Right lung (tissue), 5 donors: Measurements from ENCODE around the gene CHN1. TPM values are rescaled to one million over a fixed set of nuclear protein-coding genes. Genes with fewer than 3 reads are reported as not detected.

ENCODE experiments used
- DNase-seq, 2 donors: peaks; one replicate each; pipeline ENCODE4 v3.0.0-alpha.2; 2013
- polyA plus RNA-seq, 5 donors: library from polyadenylated mRNA; unstranded; fragments of 120-200 nt; gene quantifications; one replicate each; pipeline versions ENCODE4 v1.2.1 to v1.2.3, GENCODE V29; 2013; ENCODE audit warnings: inconsistent platforms in 1 of 5, low replicate concordance in 1 of 5; ENCODE audit not compliant: insufficient read length in 5 of 5, insufficient read depth in 1 of 5

Gene CHN1
- polyA plus RNA-seq, 5 donors = 85.6 to 155 (median 112) TPM

- no peak for DNase-seq
Observed at GRCh38 chr2:175015340-175015739, 10.2 kb upstream of the CHN1 start.

GRCh38 chr2:175012516-175012915 lies 7.3 kb upstream of the CHN1 start:
- DNase-seq = no peak

- DNase-seq = no peak
Observed at GRCh38 chr2:175011505-175011904, 6.3 kb upstream of the CHN1 start.

GRCh38 chr2:175010848-175011254 lies 5.7 kb upstream of the CHN1 start:
- peak; percentile 37 to 42 for DNase-seq

GRCh38 chr2:175009917-175010621 lies 4.9 kb upstream of the CHN1 start:
- DNase-seq = no peak

- no peak for DNase-seq
Observed at GRCh38 chr2:175008801-175009495, 3.8 kb upstream of the CHN1 start.

- no peak for DNase-seq
Observed at GRCh38 chr2:175008009-175008408, 2.8 kb upstream of the CHN1 start.

- DNase-seq = no peak
Observed at GRCh38 chr2:175007510-175007909, 2.3 kb upstream of the CHN1 start.

- DNase-seq = no peak
Observed at GRCh38 chr2:175006281-175006680, 1.1 kb upstream of the CHN1 start.

GRCh38 chr2:175005733-175006264 lies 618 bp upstream of the CHN1 start:
- DNase-seq = no peak

GRCh38 chr2:175004730-175004979 lies 526 bp downstream of the CHN1 start:
- DNase-seq = no peak

GRCh38 chr2:175003875-175004729 lies 1.1 kb downstream of the CHN1 start:
- DNase-seq = peak in 1 of 2 donors; percentile 23

GRCh38 chr2:175002547-175003274 lies 2.5 kb downstream of the CHN1 start:
- no peak for DNase-seq

GRCh38 chr2:175001566-175001965 lies 3.6 kb downstream of the CHN1 start:
- DNase-seq = no peak

GRCh38 chr2:174997110-174997509 lies 8.1 kb downstream of the CHN1 start:
- no peak for DNase-seq

- no peak for DNase-seq
Observed at GRCh38 chr2:174996622-174997021, 8.6 kb downstream of the CHN1 start.

- DNase-seq = no peak
Observed at GRCh38 chr2:174994381-174994780, 10.8 kb downstream of the CHN1 start.

GRCh38 chr2:174992886-174993285 lies 12.3 kb downstream of the CHN1 start:
- DNase-seq = no peak

- peak in 1 of 2 donors; percentile 40 for DNase-seq
Observed at GRCh38 chr2:174985614-174986013, 19.6 kb downstream of the CHN1 start.

GRCh38 chr2:174984561-174984960 lies 20.6 kb downstream of the CHN1 start:
- DNase-seq = no peak

GRCh38 chr2:174981331-174981730 lies 23.9 kb downstream of the CHN1 start:
- no peak for DNase-seq

- DNase-seq = no peak
Observed at GRCh38 chr2:174979996-174980395, 25.2 kb downstream of the CHN1 start.
